Hematopoietic multipotent progenitor cell treated with erythropoietin and hydrocortisone succinate and interleukin-3 and kit ligand, for 4 days (in vitro differentiated cells): Measurements from ENCODE around the gene FBXL5.

Experiments
- DNase-seq: peaks from one replicate; pipeline ENCODE4 v3.0.0-alpha.2; 2015

The FBXL5 gene

GRCh38 chr4:15676899-15677298 is 21.7 kb upstream of the FBXL5 start:
- DNase-seq, result no peak

GRCh38 chr4:15676039-15676438 is 20.9 kb upstream of the FBXL5 start:
- DNase-seq, result no peak

- DNase-seq, result no peak
Measured at GRCh38 chr4:15675356-15675755, 20.2 kb upstream of the FBXL5 start.

GRCh38 chr4:15674926-15675325 is 19.8 kb upstream of the FBXL5 start:
- no peak for DNase-seq

- DNase-seq, result no peak
Measured at GRCh38 chr4:15674046-15674445, 18.9 kb upstream of the FBXL5 start.

GRCh38 chr4:15673337-15673736 is 18.2 kb upstream of the FBXL5 start:
- no peak for DNase-seq

- no peak for DNase-seq
Measured at GRCh38 chr4:15672101-15672500, 16.9 kb upstream of the FBXL5 start.

- DNase-seq, result no peak
Measured at GRCh38 chr4:15670576-15670975, 15.4 kb upstream of the FBXL5 start.

- no peak for DNase-seq
Measured at GRCh38 chr4:15668566-15669435, 13.6 kb upstream of the FBXL5 start.

- no peak for DNase-seq
Measured at GRCh38 chr4:15667006-15667405, 11.8 kb upstream of the FBXL5 start.

- peak; percentile 61 for DNase-seq
Measured at GRCh38 chr4:15665753-15666365, 10.7 kb upstream of the FBXL5 start.

- DNase-seq, result peak; percentile 82
Measured at GRCh38 chr4:15659768-15660570, 4.8 kb upstream of the FBXL5 start.

GRCh38 chr4:15658781-15659180 is 3.6 kb upstream of the FBXL5 start:
- no peak for DNase-seq

- no peak for DNase-seq
Measured at GRCh38 chr4:15658136-15658770, 3.1 kb upstream of the FBXL5 start.

GRCh38 chr4:15657366-15657765 is 2.2 kb upstream of the FBXL5 start:
- no peak for DNase-seq

- no peak for DNase-seq
Measured at GRCh38 chr4:15656038-15656470, 897 bp upstream of the FBXL5 start.

GRCh38 chr4:15654593-15655222 is 449 bp downstream of the FBXL5 start:
- peak; percentile 63 for DNase-seq

GRCh38 chr4:15653864-15654592 is 1.1 kb downstream of the FBXL5 start:
- peak; percentile 94 for DNase-seq

- no peak for DNase-seq
Measured at GRCh38 chr4:15653420-15653819, 1.7 kb downstream of the FBXL5 start.

- DNase-seq, result no peak
Measured at GRCh38 chr4:15652841-15653240, 2.3 kb downstream of the FBXL5 start.

GRCh38 chr4:15652191-15652590 is 3.0 kb downstream of the FBXL5 start:
- DNase-seq, result no peak

GRCh38 chr4:15651676-15652075 is 3.5 kb downstream of the FBXL5 start:
- DNase-seq, result peak; percentile 18
